IMR-90 (cell line): ENCODE measurements around the gene TMC3. TPM values are rescaled to one million over a fixed set of nuclear protein-coding genes. Genes with fewer than 3 reads are reported as not detected.
A peak's percentile ranks its signal among the peaks of the same experiment; 100 is the strongest.

Experiments
- ATAC-seq: fragments of 200-7000 bp; cut with Tn5 transposase; 2 replicates; pipeline ENCODE4 v1.9.1; 2020; ENCODE audit warnings: low read depth, mild to moderate bottlenecking, moderate library complexity
- BruUV-seq: library from RNA; stranded (reverse); fragments of 400-500 nt; replicated peaks from 2 replicates; lab custom pipeline; 2021; lab: Mats Ljungman, UMichigan
- CTCF ChIA-PET: fragments of 300-600 bp; formaldehyde crosslinking; extraction: SDS; loops from one replicate; lab custom pipeline; 2021; ENCODE audit warnings: antibody characterized with exemption; lab: Yijun Ruan, JAX
- POLR2A ChIA-PET: fragments of 300-600 bp; sonication (Branson Sonifier 250); formaldehyde crosslinking; loops from one replicate; lab custom pipeline; 2022; ENCODE audit warnings: antibody characterized with exemption; ENCODE audit not compliant: unreplicated experiment; lab: Charles Lee
- DNase-seq: peaks from one replicate; pipeline ENCODE4 v3.0.0; 2013
- H2AFZ ChIP-seq: replicated peaks from 2 replicates; pipeline ENCODE3; 2013; ENCODE audit warnings: low read length, mild to moderate bottlenecking; ENCODE audit not compliant: poor library complexity
- H2AK5ac ChIP-seq: 2 replicates; pipeline ENCODE4 v1.6.1; 2013; ENCODE audit warnings: low read depth, low read length, inconsistent platforms
- H2AK9ac ChIP-seq: replicated peaks from 2 replicates; pipeline ENCODE3; 2013; ENCODE audit warnings: mild to moderate bottlenecking, low read depth, low read length, moderate library complexity; ENCODE audit not compliant: poor library complexity
- H2BK120ac ChIP-seq: 2 replicates; pipeline ENCODE4 v1.6.1; 2013; ENCODE audit warnings: low read depth, low read length, inconsistent platforms
- H2BK15ac ChIP-seq: 3 replicates; pipeline ENCODE4 v1.6.1; 2013; ENCODE audit warnings: low read depth, low read length, inconsistent platforms
- H2BK20ac ChIP-seq: 2 replicates; pipeline ENCODE4 v1.6.1; 2013; ENCODE audit warnings: low read depth, mild to moderate bottlenecking, inconsistent platforms, low read length, moderate library complexity
- H2BK5ac ChIP-seq: 2 replicates; pipeline ENCODE4 v1.6.1; 2013; ENCODE audit warnings: mild to moderate bottlenecking, low read depth, low read length, inconsistent platforms; ENCODE audit not compliant: poor library complexity, severe bottlenecking
- H3K14ac ChIP-seq: replicated peaks from 2 replicates; pipeline ENCODE4 v1.6.1; 2013; ENCODE audit warnings: low read depth, low read length, inconsistent platforms
- H3K18ac ChIP-seq: 2 replicates; pipeline ENCODE4 v1.6.1; 2013; ENCODE audit warnings: low read depth, low read length, control low read depth
- H3K23ac ChIP-seq: 2 replicates; pipeline ENCODE4 v1.6.1; 2013; ENCODE audit warnings: low read depth, low read length, inconsistent platforms
- H3K27ac ChIP-seq: 2 replicates; pipeline ENCODE4 v1.5.1; 2013; ENCODE audit warnings: mild to moderate bottlenecking, control low read depth, low read length; ENCODE audit not compliant: insufficient read depth
- H3K27me3 ChIP-seq: 2 replicates; pipeline ENCODE4 v1.6.1; 2013; ENCODE audit warnings: low read length; ENCODE audit not compliant: control insufficient read depth, insufficient read depth
- H3K36me3 ChIP-seq: 2 replicates; pipeline ENCODE4 v1.6.1; 2013; ENCODE audit warnings: low read length, mixed read lengths; ENCODE audit not compliant: control insufficient read depth, insufficient read depth
- H3K4ac ChIP-seq: 2 replicates; pipeline ENCODE4 v1.6.1; 2013; ENCODE audit warnings: low read depth, low read length, inconsistent platforms
- H3K4me1 ChIP-seq: 2 replicates; pipeline ENCODE4 v1.6.1; 2013; ENCODE audit warnings: low read length, mixed read lengths; ENCODE audit not compliant: control insufficient read depth, insufficient read depth
- H3K4me2 ChIP-seq: 2 replicates; pipeline ENCODE4 v1.6.1; 2013; ENCODE audit warnings: low read depth, mild to moderate bottlenecking, control low read depth, low read length, moderate library complexity
- H3K4me3 ChIP-seq: 2 replicates; pipeline ENCODE4 v1.5.1; 2013; ENCODE audit warnings: low read depth, mild to moderate bottlenecking, control low read depth, low read length, moderate library complexity; ENCODE audit not compliant: insufficient read depth
- H3K56ac ChIP-seq: 2 replicates; pipeline ENCODE4 v1.6.1; 2013; ENCODE audit warnings: low read length, inconsistent platforms; ENCODE audit not compliant: insufficient read depth; ENCODE audit errors: extremely low read depth
- H3K79me1 ChIP-seq, 2 experiments: 2 replicates each; pipeline ENCODE4 v1.6.1; 2013; ENCODE audit warnings: low read length in 2 of 2, inconsistent platforms in 1 of 2, low read depth in 1 of 2
- H3K9ac ChIP-seq: 2 replicates; pipeline ENCODE4 v1.6.1; 2013; ENCODE audit warnings: low read depth, low read length, control low read depth
- H3K9me1 ChIP-seq: 2 replicates; pipeline ENCODE4 v1.6.1; 2013; ENCODE audit warnings: low read length, inconsistent platforms; ENCODE audit not compliant: insufficient read depth
- H3K9me3 ChIP-seq: 2 replicates; pipeline ENCODE4 v1.6.1; 2013; ENCODE audit warnings: low read length; ENCODE audit not compliant: control insufficient read depth, insufficient read depth
- H4K20me1 ChIP-seq: 2 replicates; pipeline ENCODE4 v1.6.1; 2013; ENCODE audit warnings: low read length, inconsistent platforms; ENCODE audit not compliant: insufficient read depth
- H4K5ac ChIP-seq: 2 replicates; pipeline ENCODE4 v1.6.1; 2013; ENCODE audit warnings: mild to moderate bottlenecking, low read depth, low read length, control low read depth
- H4K8ac ChIP-seq, 2 experiments: 2 replicates each; pipeline ENCODE4 v1.6.1; 2013; ENCODE audit warnings: low read depth in 2 of 2, low read length in 2 of 2, control low read depth in 1 of 2, inconsistent platforms in 1 of 2
- H4K91ac ChIP-seq: 2 replicates; pipeline ENCODE4 v1.6.1; 2013; ENCODE audit warnings: low read depth, low read length, inconsistent platforms; ENCODE audit not compliant: insufficient read depth
- CEBPB ChIP-seq: IDR thresholded peaks from 2 replicates; pipeline ENCODE4 v1.6.1; 2012; ENCODE audit warnings: low read depth, low read length, improper control_type of control experiment
- CHD1 ChIP-seq: IDR thresholded peaks from 2 replicates; pipeline ENCODE4 v1.6.1; 2012; ENCODE audit warnings: low read depth, low read length, improper control_type of control experiment
- ELK1 ChIP-seq: fragments of 150-350 bp; IDR thresholded peaks from 2 replicates; pipeline ENCODE4 v1.6.1; 2016; ENCODE audit warnings: low read depth, mild to moderate bottlenecking, low read length, moderate library complexity, borderline replicate concordance
- FOS ChIP-seq: fragments of 150-350 bp; IDR thresholded peaks from 2 replicates; pipeline ENCODE4 v1.6.1; 2016; ENCODE audit warnings: low read depth, low read length
- MAFK ChIP-seq: IDR thresholded peaks from 2 replicates; pipeline ENCODE4 v1.6.1; 2012; ENCODE audit warnings: low read depth, low read length, improper control_type of control experiment
- MAZ ChIP-seq: IDR thresholded peaks from 2 replicates; pipeline ENCODE4 v1.6.1; 2012; ENCODE audit warnings: low read depth, mild to moderate bottlenecking, low read length, improper control_type of control experiment, moderate library complexity, borderline replicate concordance
- MXI1 ChIP-seq: IDR thresholded peaks from 2 replicates; pipeline ENCODE4 v1.6.1; 2012; ENCODE audit warnings: low read depth, mild to moderate bottlenecking, low read length, moderate library complexity, borderline replicate concordance
- NFE2L2 ChIP-seq: fragments of 150-350 bp; IDR thresholded peaks from 2 replicates; pipeline ENCODE4 v1.6.1; 2016; ENCODE audit warnings: low read depth, mild to moderate bottlenecking, low read length
- POLR2A ChIP-seq: IDR thresholded peaks from 2 replicates; pipeline ENCODE4 v1.6.1; 2012; ENCODE audit warnings: mild to moderate bottlenecking, low read depth, low read length
- RAD21 ChIP-seq: IDR thresholded peaks from 2 replicates; pipeline ENCODE4 v1.6.1; 2012; ENCODE audit warnings: low read length, improper control_type of control experiment
- RCOR1 ChIP-seq: IDR thresholded peaks from 2 replicates; pipeline ENCODE4 v1.6.1; 2012; ENCODE audit warnings: mild to moderate bottlenecking, low read length, improper control_type of control experiment; ENCODE audit not compliant: insufficient replicate concordance
- RFX5 ChIP-seq: IDR thresholded peaks from 2 replicates; pipeline ENCODE4 v1.8.0; 2012; ENCODE audit warnings: low read depth, mild to moderate bottlenecking, low read length, moderate library complexity
- USF2 ChIP-seq: fragments of 150-350 bp; IDR thresholded peaks from 2 replicates; pipeline ENCODE4 v1.6.1; 2017; ENCODE audit warnings: mild to moderate bottlenecking, antibody characterized with exemption, low read length, low read depth
- WGBS, 2 experiments: methylation state at CpG; one replicate each; pipeline versions ENCODE4 v1.1.5 to v1.1.7; 2013; ENCODE audit warnings: missing lambda C conversion rate in 2 of 2; ENCODE audit not compliant: insufficient read length in 1 of 2; ENCODE audit errors: extremely low coverage in 2 of 2; 5-methylcytosine and 5-hydroxymethylcytosine counted together
- dilution Hi-C: fragments of 300-500 bp; cut with HindIII; formaldehyde crosslinking; loops from one replicate; pipeline ENCODE4 v1.14.3; 2018; ENCODE audit warnings: low sequenced_read_pairs; ENCODE audit not compliant: unreplicated experiment
- in situ Hi-C: fragments of 300-500 bp; cut with MboI; formaldehyde crosslinking; loops from 3 replicates; pipeline ENCODE4 v1.14.3; 2019; ENCODE audit warnings: low sequenced_read_pairs, inconsistent platforms, mixed read lengths
- intact Hi-C: fragments of 100-400 bp; cut with micrococcal nuclease; formaldehyde crosslinking; loops from 2 replicates; pipeline ENCODE4 v1.10.0; 2022
- polyA plus RNA-seq, 3 experiments: library from polyadenylated mRNA; depleted of rRNA; stranded (reverse); fragments of >200 nt; gene quantifications; 2 replicates each; pipeline ENCODE4 v1.2.3, GENCODE V29; 2012; ENCODE audit warnings: low replicate concordance in 1 of 3
- total RNA-seq: library from RNA; depleted of rRNA; stranded (reverse); fragments of >200 nt; gene quantifications from 2 replicates; pipeline ENCODE4 v1.2.3, GENCODE V29; 2012

TMC3 gene
- total and polyA plus RNA-seq, 2 of the 4 experiments (the other 2 are of a cell fraction): not detected

DNA sequence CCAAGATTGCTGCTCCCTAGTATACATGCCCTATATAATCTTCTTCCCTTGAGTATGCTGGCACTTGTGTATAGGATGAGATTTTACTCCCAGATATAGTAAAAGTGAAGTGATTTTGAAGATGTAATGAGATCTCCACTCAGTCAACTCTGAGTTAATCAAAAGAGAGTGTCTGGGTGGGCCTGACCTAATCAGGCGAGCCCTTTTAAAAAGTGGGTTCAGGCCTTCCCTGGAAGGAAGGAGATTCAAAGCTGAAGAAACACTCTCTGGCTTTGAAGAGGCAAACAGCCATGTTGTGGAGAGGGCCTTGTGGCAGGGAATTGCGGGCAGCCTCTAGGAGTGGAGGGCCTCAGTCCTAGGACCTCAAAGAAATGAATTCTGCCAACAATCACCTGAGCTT lies 44.6 kb downstream of the TMC3 start:
- TF ChIP-seq MAZ (no peak), MXI1 (no peak), NFE2L2 (no peak), CEBPB (no peak), RCOR1 (no peak), CHD1 (no peak), POLR2A (no peak), RFX5 (no peak), RAD21 (no peak), USF2 (no peak), ELK1 (no peak), MAFK (no peak), FOS (no peak)
- dilution Hi-C loops: no loop called here
- Histone ChIP-seq H4K20me1 (no peaks in the 10 kb centered on the region), H3K23ac (no peak overlapping the region), H3K79me1 (peaks cover 7 to 22% of the 10 kb centered on the region in 2 experiments; a peak in 3 of 4 replicates), H2AFZ (no peak overlapping the region), H2BK20ac (peak overlapping the region; percentile 33; the same call in 1 of the 2 replicates), H3K9ac (no peak overlapping the region), H2AK9ac (peak overlapping the region; percentile 22), H3K4me3 (no peak overlapping the region), H3K4me2 (no peak overlapping the region), H4K5ac (peak overlapping the region; percentile 3; the same call in 1 of the 2 replicates), H4K8ac (no peak overlapping the region), H3K27ac (no peak overlapping the region), H3K56ac (no peak overlapping the region), H3K9me1 (peaks cover 20% of the 10 kb centered on the region), H3K27me3 (no peaks in the 10 kb centered on the region), H2BK120ac (0 out of 2 replicates have a peak overlapping the region, but pooled peaks have one; percentile 26), H4K91ac (no peak overlapping the region), H3K18ac (peak overlapping the region; percentile 58; the same call in 1 of the 2 replicates), H3K36me3 (no peaks in the 10 kb centered on the region), H3K4me1 (peaks cover 22% of the 10 kb centered on the region), H2BK5ac (peak overlapping the region; percentile 15), H3K4ac (no peak overlapping the region), H3K9me3 (no peaks in the 10 kb centered on the region), H2BK15ac (0 out of 3 replicates have a peak overlapping the region, but pooled peaks have one; percentile 22), H3K14ac (no peak overlapping the region), H2AK5ac (0 out of 2 replicates have a peak overlapping the region, but pooled peaks have one; percentile 13)
- CTCF ChIA-PET: no interaction called here
- in situ Hi-C loops: no loop called here
- ATAC-seq (no peak), DNase-seq (no peak)
- no TSS peak for BruUV-seq
- POLR2A ChIA-PET: no interaction called here
- no CpG with 5 or more reads among the region's 2 CpGs for WGBS, 2 experiments
- intact Hi-C loops: loop anchor here (5.0 kb wide), 1 partner anchor 58 kb away; no protein-coding TSS in a partner anchor
